ENCODE measurements around the gene ABCA8. TPM values are rescaled to one million over a fixed set of nuclear protein-coding genes. Genes with fewer than 3 reads are reported as not detected.

ABCA8 gene
- total RNA-seq, 1 donor from 2014 or later: 0.31 TPM

- H3K4me3 Mint-ChIP-seq (ENCODE audit: low read depth): no peak overlapping the region
- no peaks in the 10 kb centered on the region for H3K9me3 Mint-ChIP-seq (ENCODE audit: low read depth)
- no peaks in the 10 kb centered on the region for H3K27me3 Mint-ChIP-seq
- no peaks in the 10 kb centered on the region for H3K4me1 Mint-ChIP-seq (ENCODE audit: low read depth)
- no peak for DNase-seq (ENCODE audit: low spot score, unreplicated experiment)
- TF ChIP-seq CTCF (IDR thresholded peaks at IDR 0.05; ENCODE audit: unreplicated experiment): no peak
- no peak overlapping the region for H3K27ac Mint-ChIP-seq
- H3K36me3 Mint-ChIP-seq (ENCODE audit: insufficient read depth): no peaks in the 10 kb centered on the region
Measured at GRCh38 chr17:68884888-68885287, 70.3 kb downstream of the ABCA8 start.

- H3K9me3 Mint-ChIP-seq (ENCODE audit: low read depth): peaks cover 8% of the 10 kb centered on the region
- TF ChIP-seq CTCF (IDR thresholded peaks at IDR 0.05; ENCODE audit: unreplicated experiment): no peak
- no peaks in the 10 kb centered on the region for H3K36me3 Mint-ChIP-seq (ENCODE audit: insufficient read depth)
- no peaks in the 10 kb centered on the region for H3K4me1 Mint-ChIP-seq (ENCODE audit: low read depth)
- no peak for DNase-seq (ENCODE audit: low spot score, unreplicated experiment)
- no peak overlapping the region for H3K27ac Mint-ChIP-seq
- H3K27me3 Mint-ChIP-seq: no peaks in the 10 kb centered on the region
- no peak overlapping the region for H3K4me3 Mint-ChIP-seq (ENCODE audit: low read depth)
Measured at GRCh38 chr17:68878226-68878885, 76.8 kb downstream of the ABCA8 start.

- Mint-ChIP-seq H3K27ac (no peak overlapping the region), H3K4me3 (ENCODE audit: low read depth) (no peak overlapping the region), H3K27me3 (no peaks in the 10 kb centered on the region), H3K9me3 (ENCODE audit: low read depth) (peaks cover 6% of the 10 kb centered on the region), H3K4me1 (ENCODE audit: low read depth) (no peaks in the 10 kb centered on the region), H3K36me3 (ENCODE audit: insufficient read depth) (no peaks in the 10 kb centered on the region)
- no peak for TF ChIP-seq CTCF (IDR thresholded peaks at IDR 0.05; ENCODE audit: unreplicated experiment)
- DNase-seq (ENCODE audit: low spot score, unreplicated experiment): no peak
Measured at GRCh38 chr17:68871447-68871846, 83.7 kb downstream of the ABCA8 start.

- Mint-ChIP-seq H3K4me3 (ENCODE audit: low read depth) (no peak overlapping the region), H3K4me1 (ENCODE audit: low read depth) (no peaks in the 10 kb centered on the region), H3K27ac (no peak overlapping the region), H3K36me3 (ENCODE audit: insufficient read depth) (no peaks in the 10 kb centered on the region), H3K27me3 (no peaks in the 10 kb centered on the region), H3K9me3 (ENCODE audit: low read depth) (peaks cover 6% of the 10 kb centered on the region)
- TF ChIP-seq CTCF (IDR thresholded peaks at IDR 0.05; ENCODE audit: unreplicated experiment): no peak
- DNase-seq (ENCODE audit: low spot score, unreplicated experiment): no peak
Measured at GRCh38 chr17:68870976-68871375, 84.2 kb downstream of the ABCA8 start.

- H3K4me1 Mint-ChIP-seq (ENCODE audit: low read depth): no peaks in the 10 kb centered on the region
- peaks cover 6% of the 10 kb centered on the region for H3K9me3 Mint-ChIP-seq (ENCODE audit: low read depth)
- no peaks in the 10 kb centered on the region for H3K27me3 Mint-ChIP-seq
- no peak for DNase-seq (ENCODE audit: low spot score, unreplicated experiment)
- TF ChIP-seq CTCF (IDR thresholded peaks at IDR 0.05; ENCODE audit: unreplicated experiment): no peak
- no peak overlapping the region for H3K4me3 Mint-ChIP-seq (ENCODE audit: low read depth)
- H3K36me3 Mint-ChIP-seq (ENCODE audit: insufficient read depth): no peaks in the 10 kb centered on the region
- no peak overlapping the region for H3K27ac Mint-ChIP-seq
Measured at GRCh38 chr17:68870161-68870826, 84.9 kb downstream of the ABCA8 start.

Data from progenitor cell of endocrine pancreas (in vitro differentiated cells).